ENCODE data around the gene KATNAL2. TPM values are rescaled to one million over a fixed set of nuclear protein-coding genes. Genes with fewer than 3 reads are reported as not detected.

Gene KATNAL2
- total RNA-seq, 1 donor: 0.42 TPM

- Histone ChIP-seq H3K4me3 (ENCODE audit: low read length) (no peak overlapping the region), H3K27me3 (ENCODE audit: insufficient read depth, low read length) (no peaks in the 10 kb centered on the region), H3K4me1 (ENCODE audit: insufficient read depth, low read length) (no peaks in the 10 kb centered on the region), H3K9me3 (ENCODE audit: low read depth, low read length) (no peaks in the 10 kb centered on the region)
These were observed 191.6 kb downstream of the KATNAL2 start for GRCh38 chr18:47108998-47109405.

- Histone ChIP-seq H3K9me3 (ENCODE audit: low read depth, low read length) (no peaks in the 10 kb centered on the region), H3K4me3 (ENCODE audit: low read length) (no peak overlapping the region), H3K4me1 (ENCODE audit: insufficient read depth, low read length) (no peaks in the 10 kb centered on the region), H3K27me3 (ENCODE audit: insufficient read depth, low read length) (no peaks in the 10 kb centered on the region)
These were observed 192.3 kb downstream of the KATNAL2 start for GRCh38 chr18:47109720-47110119.

- Histone ChIP-seq H3K4me1 (ENCODE audit: insufficient read depth, low read length) (no peaks in the 10 kb centered on the region), H3K27me3 (ENCODE audit: insufficient read depth, low read length) (no peaks in the 10 kb centered on the region), H3K4me3 (ENCODE audit: low read length) (no peak overlapping the region), H3K9me3 (ENCODE audit: low read depth, low read length) (no peaks in the 10 kb centered on the region)
These were observed 193.3 kb downstream of the KATNAL2 start for GRCh38 chr18:47110492-47111274.

- Histone ChIP-seq H3K27me3 (ENCODE audit: insufficient read depth, low read length) (no peaks in the 10 kb centered on the region), H3K4me3 (ENCODE audit: low read length) (no peak overlapping the region), H3K9me3 (ENCODE audit: low read depth, low read length) (no peaks in the 10 kb centered on the region), H3K4me1 (ENCODE audit: insufficient read depth, low read length) (no peaks in the 10 kb centered on the region)
These were observed 196.6 kb downstream of the KATNAL2 start for GRCh38 chr18:47113796-47114540.

GRCh38 chr18:47115205-47115604 is 197.8 kb downstream of the KATNAL2 start:
- Histone ChIP-seq H3K4me3 (ENCODE audit: low read length) (no peak overlapping the region), H3K4me1 (ENCODE audit: insufficient read depth, low read length) (no peaks in the 10 kb centered on the region), H3K27me3 (ENCODE audit: insufficient read depth, low read length) (no peaks in the 10 kb centered on the region), H3K9me3 (ENCODE audit: low read depth, low read length) (no peaks in the 10 kb centered on the region)

GRCh38 chr18:47118981-47119380 is 201.6 kb downstream of the KATNAL2 start:
- Histone ChIP-seq H3K4me3 (ENCODE audit: low read length) (no peak overlapping the region), H3K9me3 (ENCODE audit: low read depth, low read length) (no peaks in the 10 kb centered on the region), H3K27me3 (ENCODE audit: insufficient read depth, low read length) (no peaks in the 10 kb centered on the region), H3K4me1 (ENCODE audit: insufficient read depth, low read length) (no peaks in the 10 kb centered on the region)

- Histone ChIP-seq H3K4me1 (ENCODE audit: insufficient read depth, low read length) (no peaks in the 10 kb centered on the region), H3K4me3 (ENCODE audit: low read length) (no peak overlapping the region), H3K27me3 (ENCODE audit: insufficient read depth, low read length) (no peaks in the 10 kb centered on the region), H3K9me3 (ENCODE audit: low read depth, low read length) (no peaks in the 10 kb centered on the region)
These were observed 203.0 kb downstream of the KATNAL2 start for GRCh38 chr18:47120428-47120827.

GRCh38 chr18:47121146-47121545 is 203.7 kb downstream of the KATNAL2 start:
- Histone ChIP-seq H3K4me3 (ENCODE audit: low read length) (no peak overlapping the region), H3K9me3 (ENCODE audit: low read depth, low read length) (no peaks in the 10 kb centered on the region), H3K27me3 (ENCODE audit: insufficient read depth, low read length) (no peaks in the 10 kb centered on the region), H3K4me1 (ENCODE audit: insufficient read depth, low read length) (no peaks in the 10 kb centered on the region)

GRCh38 chr18:47141289-47141688 is 223.9 kb downstream of the KATNAL2 start:
- Histone ChIP-seq H3K9me3 (ENCODE audit: low read depth, low read length) (no peaks in the 10 kb centered on the region), H3K4me3 (ENCODE audit: low read length) (no peak overlapping the region), H3K27me3 (ENCODE audit: insufficient read depth, low read length) (no peaks in the 10 kb centered on the region), H3K4me1 (ENCODE audit: insufficient read depth, low read length) (no peaks in the 10 kb centered on the region)

- Histone ChIP-seq H3K4me1 (ENCODE audit: insufficient read depth, low read length) (no peaks in the 10 kb centered on the region), H3K27me3 (ENCODE audit: insufficient read depth, low read length) (no peaks in the 10 kb centered on the region), H3K4me3 (ENCODE audit: low read length) (no peak overlapping the region), H3K9me3 (ENCODE audit: low read depth, low read length) (no peaks in the 10 kb centered on the region)
These were observed 225.8 kb downstream of the KATNAL2 start for GRCh38 chr18:47143153-47143552.

GRCh38 chr18:47143899-47144485 is 226.6 kb downstream of the KATNAL2 start:
- Histone ChIP-seq H3K4me3 (ENCODE audit: low read length) (no peak overlapping the region), H3K9me3 (ENCODE audit: low read depth, low read length) (no peaks in the 10 kb centered on the region), H3K27me3 (ENCODE audit: insufficient read depth, low read length) (no peaks in the 10 kb centered on the region), H3K4me1 (ENCODE audit: insufficient read depth, low read length) (no peaks in the 10 kb centered on the region)

- H3K9me3 ChIP-seq (ENCODE audit: low read depth, low read length): no peaks in the 10 kb centered on the region
- H3K4me3 ChIP-seq (ENCODE audit: low read length): no peak overlapping the region
- H3K4me1 ChIP-seq (ENCODE audit: insufficient read depth, low read length): peaks cover 12% of the 10 kb centered on the region
- H3K27me3 ChIP-seq (ENCODE audit: insufficient read depth, low read length): no peaks in the 10 kb centered on the region
These were observed 228.8 kb downstream of the KATNAL2 start for GRCh38 chr18:47146206-47146605.

- Histone ChIP-seq H3K27me3 (ENCODE audit: insufficient read depth, low read length) (no peaks in the 10 kb centered on the region), H3K4me3 (ENCODE audit: low read length) (peak overlapping the region; percentile 72), H3K4me1 (ENCODE audit: insufficient read depth, low read length) (peaks cover 15% of the 10 kb centered on the region), H3K9me3 (ENCODE audit: low read depth, low read length) (no peaks in the 10 kb centered on the region)
These were observed 232.1 kb downstream of the KATNAL2 start for GRCh38 chr18:47149457-47150028.

- H3K27me3 ChIP-seq (ENCODE audit: insufficient read depth, low read length): no peaks in the 10 kb centered on the region
- no peaks in the 10 kb centered on the region for H3K9me3 ChIP-seq (ENCODE audit: low read depth, low read length)
- H3K4me3 ChIP-seq (ENCODE audit: low read length): peak within 1 kb of the TSS; percentile 72
- peaks cover 15% of the 10 kb centered on the region for H3K4me1 ChIP-seq (ENCODE audit: insufficient read depth, low read length)
These were observed 232.8 kb downstream of the KATNAL2 start, which contains the start of gene HDHD2 for GRCh38 chr18:47150029-47150823. HDHD2 (minus strand) TSS chr18:47150500; CDS start chr18:47136439, 14,061 bp downstream.
